Activated CD8-positive, alpha-beta memory T cell treated with anti-CD3 and anti-CD28 coated beads for 4 hours (primary cell): ENCODE data around the gene BOC.
"Not testable (repeated sequence)": the region's sequence is repeated elsewhere in the genome, so short reads cannot be mapped to it uniquely, and the experiment has no call there.

Experiments
- DNase-seq, 2 donors: peaks; one replicate each; pipeline ENCODE4 v3.0.0-alpha.2; 2020; ENCODE audit warnings: low read depth in 2 of 2

The BOC gene, protein sequence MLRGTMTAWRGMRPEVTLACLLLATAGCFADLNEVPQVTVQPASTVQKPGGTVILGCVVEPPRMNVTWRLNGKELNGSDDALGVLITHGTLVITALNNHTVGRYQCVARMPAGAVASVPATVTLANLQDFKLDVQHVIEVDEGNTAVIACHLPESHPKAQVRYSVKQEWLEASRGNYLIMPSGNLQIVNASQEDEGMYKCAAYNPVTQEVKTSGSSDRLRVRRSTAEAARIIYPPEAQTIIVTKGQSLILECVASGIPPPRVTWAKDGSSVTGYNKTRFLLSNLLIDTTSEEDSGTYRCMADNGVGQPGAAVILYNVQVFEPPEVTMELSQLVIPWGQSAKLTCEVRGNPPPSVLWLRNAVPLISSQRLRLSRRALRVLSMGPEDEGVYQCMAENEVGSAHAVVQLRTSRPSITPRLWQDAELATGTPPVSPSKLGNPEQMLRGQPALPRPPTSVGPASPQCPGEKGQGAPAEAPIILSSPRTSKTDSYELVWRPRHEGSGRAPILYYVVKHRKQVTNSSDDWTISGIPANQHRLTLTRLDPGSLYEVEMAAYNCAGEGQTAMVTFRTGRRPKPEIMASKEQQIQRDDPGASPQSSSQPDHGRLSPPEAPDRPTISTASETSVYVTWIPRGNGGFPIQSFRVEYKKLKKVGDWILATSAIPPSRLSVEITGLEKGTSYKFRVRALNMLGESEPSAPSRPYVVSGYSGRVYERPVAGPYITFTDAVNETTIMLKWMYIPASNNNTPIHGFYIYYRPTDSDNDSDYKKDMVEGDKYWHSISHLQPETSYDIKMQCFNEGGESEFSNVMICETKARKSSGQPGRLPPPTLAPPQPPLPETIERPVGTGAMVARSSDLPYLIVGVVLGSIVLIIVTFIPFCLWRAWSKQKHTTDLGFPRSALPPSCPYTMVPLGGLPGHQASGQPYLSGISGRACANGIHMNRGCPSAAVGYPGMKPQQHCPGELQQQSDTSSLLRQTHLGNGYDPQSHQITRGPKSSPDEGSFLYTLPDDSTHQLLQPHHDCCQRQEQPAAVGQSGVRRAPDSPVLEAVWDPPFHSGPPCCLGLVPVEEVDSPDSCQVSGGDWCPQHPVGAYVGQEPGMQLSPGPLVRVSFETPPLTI

DNA sequence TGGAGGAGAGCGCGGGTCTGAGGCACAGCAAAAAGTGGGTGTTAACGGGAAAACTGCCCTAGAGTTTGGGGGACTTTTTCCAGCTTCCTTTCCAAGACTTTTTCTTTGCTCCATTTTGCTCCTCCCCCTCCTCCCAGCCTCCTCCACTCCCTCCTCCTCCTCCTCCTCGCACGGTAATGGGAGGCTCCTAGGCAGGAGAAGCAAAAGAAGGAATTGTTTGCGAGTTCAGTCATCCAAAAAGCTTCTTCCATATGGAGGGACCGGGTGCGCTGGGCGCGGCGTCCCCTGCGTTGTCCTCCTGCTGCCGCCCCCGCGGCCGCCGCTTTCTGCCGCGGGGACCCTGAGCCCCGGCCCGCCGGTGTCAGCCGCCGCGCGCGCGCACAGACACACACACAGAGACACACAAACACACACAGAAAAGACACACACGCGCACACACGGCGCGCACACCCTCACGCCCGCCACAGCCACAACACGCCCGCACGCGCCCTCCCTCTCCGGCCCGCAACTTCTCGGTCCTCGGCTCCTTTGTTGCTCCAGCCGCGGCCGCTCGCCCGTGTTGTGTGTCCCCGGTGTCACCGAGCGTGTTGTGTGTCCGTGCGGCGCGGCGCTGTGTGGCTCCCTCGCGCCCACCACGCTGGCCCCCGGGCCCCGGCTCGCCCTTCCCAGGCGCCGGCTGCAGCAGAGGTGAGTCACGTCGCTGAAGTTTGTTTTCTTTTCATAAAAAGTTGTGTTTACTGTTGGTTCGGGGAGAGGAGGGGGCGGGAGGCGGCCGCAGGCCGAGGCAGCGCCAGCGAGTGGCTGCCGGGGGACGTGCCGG lies at the start of gene BOC:
Gene BOC, plus strand, starts transcription at position 228 of the 820 bp plus-strand sequence. CDS start 38,246 bp downstream, outside the sequence.
- DNase-seq: no peak

DNA sequence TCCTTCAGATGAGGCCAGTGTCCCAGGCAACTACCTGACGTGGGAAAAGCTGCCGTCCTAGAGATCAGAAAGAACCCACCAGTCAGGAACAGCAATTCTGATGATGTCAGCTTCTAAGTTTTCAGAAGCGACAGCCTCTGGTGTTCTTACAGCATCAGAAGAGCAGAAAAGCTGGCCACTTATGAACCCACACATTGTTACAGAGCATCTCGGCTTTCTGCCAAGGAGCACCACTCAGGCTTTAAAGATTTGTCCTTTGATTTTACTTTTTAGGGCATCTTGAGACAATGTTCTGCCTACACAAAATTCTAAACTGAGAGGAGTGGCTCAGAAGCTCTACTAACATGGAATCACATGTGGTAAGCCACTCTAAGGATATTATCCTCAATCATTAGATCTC lies 49.7 kb upstream of the BOC start:
- no peak for DNase-seq

DNA sequence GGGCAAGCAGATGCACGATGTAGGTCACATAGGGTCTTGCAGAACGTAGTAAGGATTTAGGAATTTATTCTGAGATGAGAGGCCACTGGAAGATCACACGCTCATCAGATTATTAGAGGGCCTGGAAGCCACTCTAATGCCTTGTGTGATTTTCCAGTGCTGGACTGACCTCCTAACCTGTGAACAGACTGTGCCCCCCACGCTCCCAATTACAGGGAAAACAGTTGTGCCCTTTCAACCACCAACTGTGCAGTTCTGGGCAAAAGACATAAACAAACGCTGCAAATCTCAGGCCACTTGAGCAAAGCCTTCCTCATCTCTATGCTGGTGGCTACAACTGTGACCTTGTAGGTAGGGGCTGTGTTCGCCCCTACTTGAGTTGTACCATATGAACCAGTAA lies 48.2 kb upstream of the BOC start:
- DNase-seq: no peak

DNA sequence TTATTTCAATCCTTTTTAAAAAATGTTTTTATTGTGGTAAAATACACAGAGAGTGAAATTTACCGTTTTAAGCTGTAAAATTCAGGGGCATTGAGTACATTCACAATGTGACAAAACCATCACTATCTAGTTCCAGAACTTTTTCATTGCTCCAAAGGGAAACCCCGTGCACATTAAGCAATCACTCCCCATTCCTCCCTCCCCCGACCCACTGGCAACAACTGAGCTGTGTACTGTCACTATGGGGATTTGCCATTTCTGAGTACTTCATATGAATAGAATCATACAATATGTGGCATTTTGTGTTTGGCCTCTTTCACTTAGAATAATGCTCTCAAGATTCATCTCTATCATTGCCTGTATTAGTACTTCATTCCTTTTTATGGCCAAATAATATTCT lies 45.5 kb upstream of the BOC start:
- DNase-seq: no peak

DNA sequence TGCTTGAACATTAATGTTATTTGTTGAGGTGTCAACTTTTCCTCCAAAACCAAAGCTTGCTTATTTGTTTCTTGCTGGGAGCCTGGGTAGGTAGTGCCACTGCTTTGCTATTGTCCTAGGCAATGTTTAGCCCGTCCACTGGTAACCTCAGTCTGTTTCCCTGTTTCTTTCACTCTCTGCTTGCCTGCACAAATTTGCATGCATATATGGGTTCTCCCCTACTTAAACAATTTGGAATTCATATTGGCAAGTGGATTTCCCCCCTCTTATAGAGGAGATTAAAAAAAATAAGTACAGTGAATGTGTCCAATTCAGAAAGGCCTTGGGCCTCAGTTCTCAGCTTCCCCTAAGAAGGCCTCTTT lies 45.0 kb upstream of the BOC start:
- no peak for DNase-seq

DNA sequence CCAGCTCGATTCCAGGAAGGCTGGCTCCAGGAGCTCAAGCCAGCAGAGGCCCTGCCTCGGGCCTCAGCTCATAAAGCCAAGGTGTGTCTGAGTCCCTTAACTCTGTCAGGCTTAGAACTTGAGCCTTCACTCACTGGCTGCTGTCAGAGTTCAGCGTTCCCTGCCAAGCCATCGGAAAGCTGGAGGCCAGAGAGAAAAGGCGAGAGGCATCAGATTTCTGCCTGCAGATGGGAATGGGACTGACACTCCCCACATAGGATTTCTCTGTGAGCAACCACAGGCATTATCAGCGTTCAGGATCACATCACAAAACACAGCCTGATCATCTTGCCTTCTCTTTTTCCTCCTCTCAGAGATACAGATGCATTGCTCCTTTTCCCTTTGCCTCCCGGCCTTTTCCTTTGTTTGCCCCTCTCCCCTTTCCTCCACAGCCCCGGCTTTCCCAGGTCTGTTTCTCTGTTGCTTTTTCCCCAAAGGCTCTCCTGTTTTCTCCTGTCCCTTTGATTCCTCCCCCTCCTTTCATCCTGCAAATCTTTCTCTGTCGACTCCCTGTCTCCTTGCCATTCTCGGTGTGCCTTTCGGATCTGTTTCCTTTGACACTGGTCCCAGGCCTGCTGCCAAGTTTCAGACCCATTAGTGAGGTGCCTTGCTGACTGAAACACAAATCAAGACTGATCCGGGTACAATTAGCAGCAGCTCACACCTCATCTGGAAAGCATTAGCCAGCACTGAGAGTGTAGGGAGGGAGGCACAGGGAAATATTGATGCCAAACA lies 44.5 kb upstream of the BOC start:
- no peak for DNase-seq

DNA sequence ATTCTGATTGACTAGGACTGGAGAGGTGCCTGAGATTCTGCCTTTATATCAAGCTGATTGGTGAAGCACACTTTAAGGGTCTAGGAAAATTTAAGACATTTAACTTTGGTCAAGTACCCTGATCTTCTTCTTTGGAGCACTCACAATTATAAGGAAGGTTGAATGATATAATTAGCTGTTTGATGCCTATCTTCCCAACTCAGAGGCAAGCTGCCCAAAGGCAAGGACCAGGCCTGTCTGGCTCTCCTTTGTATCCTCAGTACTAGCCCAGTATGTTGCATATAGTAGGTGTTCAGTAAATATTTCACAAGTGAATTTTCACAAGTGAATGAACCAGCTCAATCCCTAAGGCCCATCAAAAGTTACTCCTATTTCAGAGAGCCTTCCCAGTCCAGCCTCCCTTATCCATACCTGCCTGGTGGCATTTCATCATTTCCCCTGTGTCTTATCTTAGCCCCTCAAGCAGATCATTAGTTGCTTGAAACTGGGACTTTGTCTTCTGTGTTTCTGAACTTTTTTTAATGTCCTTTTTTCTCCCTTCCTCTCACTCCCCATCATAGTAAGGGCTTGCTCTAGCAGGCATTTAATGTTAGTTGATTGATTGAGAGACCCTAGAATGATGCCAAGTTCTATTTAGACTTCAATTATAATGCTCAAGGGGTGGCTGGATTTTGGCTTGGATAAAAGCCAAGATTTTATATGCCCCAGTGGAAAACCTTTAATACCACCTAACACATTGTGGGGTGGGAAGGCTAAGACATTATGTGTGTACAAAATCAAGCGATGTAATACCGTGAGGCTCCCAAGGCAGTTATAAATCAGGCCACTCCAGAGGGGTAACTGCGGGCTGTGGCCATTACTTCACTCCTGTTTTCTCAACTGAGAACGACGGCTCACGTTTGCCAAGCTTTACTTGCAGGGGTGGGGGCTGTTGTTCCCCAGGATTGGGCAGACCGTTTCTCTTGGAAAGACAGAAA lies 43.2 kb upstream of the BOC start:
- DNase-seq: no peak

DNA sequence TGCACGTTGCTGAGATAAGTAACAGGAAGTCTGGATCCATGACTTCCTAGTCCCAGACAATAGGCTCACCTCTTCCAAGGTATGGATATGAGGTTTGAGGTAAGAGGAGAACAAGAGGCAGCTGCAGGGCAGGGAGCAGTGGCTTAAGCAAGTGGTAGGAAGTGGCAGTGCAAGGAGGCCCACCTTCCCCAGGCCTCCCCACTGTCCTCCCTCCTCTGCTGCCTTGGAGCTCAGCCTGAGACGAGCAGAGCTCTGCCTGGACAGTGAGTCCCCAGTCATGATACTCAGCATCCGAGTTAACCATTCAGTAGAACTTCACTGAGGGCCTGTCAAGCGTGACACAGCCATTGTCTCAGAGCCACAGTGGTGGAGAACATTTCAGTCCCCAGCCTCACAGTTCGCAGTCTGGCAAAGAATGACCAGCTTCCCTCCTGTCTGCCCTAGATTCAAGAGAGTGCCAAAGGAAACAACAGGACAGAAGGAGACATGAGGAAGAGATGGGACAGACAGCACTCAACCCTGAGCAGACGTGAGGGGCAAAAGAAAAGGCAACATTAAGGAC lies 41.4 kb upstream of the BOC start:
- no peak for DNase-seq

DNA sequence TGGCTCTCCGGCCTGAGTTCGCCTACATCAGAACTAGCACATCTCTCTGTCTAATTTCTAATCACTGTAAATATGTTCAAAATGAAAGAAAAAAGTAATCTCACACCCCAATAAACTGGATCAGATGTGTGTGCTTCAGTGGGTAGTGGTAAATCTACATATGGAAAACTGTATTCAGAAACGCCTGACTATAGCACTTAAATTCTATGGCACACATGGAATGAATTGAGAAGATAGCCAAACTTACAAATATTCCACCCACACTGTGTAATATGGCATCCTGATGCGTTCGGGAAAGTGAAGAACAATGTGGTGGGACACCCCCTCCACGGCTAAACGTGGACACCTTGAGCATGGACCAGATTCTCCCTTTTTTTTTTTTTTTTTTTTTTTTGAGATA lies 40.6 kb upstream of the BOC start:
- DNase-seq: no peak

DNA sequence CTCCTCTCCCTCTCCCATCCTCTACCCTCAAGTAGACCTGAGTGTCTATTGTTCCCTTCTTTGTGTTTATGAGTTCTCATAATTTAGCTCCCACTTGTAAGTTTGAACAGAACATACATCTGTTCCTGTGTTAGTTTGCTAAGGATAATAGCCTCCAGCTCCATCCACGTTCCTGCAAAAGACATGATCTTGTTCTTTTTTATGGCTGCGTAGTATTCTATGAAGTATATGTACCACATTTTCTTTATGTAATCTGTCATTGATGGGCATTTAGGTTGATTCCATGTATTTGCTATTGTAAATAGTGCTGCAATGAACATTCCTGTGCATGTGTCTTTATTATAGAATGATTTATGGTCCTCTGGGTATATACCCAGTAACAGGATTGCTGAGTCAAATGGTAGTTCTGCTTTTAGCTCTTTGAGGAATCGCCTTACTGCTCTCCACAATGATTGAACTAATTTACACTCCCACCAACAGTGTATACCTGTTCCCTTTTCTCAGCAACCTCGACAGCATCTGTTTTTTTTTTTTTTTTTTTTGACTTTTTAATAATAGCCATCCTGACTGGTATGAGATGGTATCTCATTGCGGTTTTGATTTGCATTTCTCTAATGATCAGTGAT lies 39.6 kb upstream of the BOC start:
- not testable (repeated sequence) for DNase-seq

DNA sequence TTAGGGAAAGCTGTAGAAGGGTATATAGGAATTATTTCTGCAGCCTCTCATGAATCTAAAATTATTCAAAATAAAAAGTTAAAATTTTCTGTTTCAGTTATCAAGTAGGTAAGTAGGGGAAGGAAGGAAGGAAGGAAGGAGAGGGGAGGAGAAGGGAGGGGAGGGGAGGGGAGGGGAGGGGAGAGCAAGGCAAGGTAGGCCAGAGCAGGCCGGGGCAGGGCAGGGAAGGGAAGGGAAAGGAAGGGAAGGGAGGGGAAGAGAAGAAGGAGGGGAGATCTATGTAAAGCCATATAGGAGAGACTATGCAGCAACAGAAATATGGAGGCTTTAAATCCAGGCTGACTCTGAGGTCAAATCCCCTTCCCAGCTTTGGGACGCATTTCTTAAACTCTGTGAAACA lies 38.3 kb upstream of the BOC start:
- no peak for DNase-seq

DNA sequence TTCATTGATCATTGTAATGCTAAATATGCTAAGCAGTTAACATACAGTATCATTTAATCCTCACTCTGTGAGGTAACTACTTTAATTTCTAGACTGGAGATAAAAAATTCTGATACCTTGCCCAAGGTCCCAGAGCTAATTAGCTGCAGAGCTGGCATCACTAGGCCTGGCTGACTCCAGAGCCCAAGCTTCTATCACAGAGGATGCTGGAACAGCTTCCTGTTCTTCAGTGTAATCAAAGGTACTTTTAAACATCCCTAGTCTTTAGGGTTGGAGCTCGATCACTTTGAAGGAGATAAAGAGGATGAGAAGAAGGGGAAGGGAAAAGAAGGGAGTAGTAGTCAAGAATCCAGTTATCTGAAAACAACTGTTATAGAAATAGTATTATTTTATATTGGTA lies 37.1 kb upstream of the BOC start:
- DNase-seq: no peak

DNA sequence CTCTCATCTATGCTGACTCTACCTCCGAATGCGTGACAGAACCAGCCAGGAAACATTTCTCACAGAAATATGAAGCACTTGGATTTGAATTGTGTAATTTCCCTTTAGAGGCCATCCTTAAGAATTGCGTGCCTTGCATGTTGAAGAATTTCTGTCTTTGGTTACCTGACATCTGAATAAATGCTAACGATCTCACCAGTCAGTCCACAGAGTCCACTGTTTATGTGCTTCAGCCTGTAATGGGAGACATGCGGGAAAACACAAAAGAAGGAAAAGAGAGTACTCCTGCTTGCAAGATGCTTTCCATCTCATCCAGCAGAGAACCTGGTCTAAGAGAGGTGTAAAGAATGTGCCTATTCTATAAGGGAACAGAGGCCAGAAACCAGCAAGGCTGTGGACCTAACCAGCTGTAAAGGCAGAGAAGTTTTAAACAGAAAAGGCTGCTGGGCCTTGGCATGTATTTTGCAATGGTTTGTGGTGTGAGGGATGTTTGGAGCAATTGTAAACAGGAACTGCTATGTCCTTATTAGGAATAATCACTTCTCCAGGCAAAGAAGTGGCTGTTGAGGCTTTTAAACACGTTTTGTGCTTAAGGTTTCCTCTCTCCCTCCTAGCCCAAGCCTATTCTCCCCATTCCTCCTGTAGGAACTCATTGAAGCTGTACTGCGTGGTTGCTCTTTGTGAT lies 36.4 kb upstream of the BOC start:
- no peak for DNase-seq

DNA sequence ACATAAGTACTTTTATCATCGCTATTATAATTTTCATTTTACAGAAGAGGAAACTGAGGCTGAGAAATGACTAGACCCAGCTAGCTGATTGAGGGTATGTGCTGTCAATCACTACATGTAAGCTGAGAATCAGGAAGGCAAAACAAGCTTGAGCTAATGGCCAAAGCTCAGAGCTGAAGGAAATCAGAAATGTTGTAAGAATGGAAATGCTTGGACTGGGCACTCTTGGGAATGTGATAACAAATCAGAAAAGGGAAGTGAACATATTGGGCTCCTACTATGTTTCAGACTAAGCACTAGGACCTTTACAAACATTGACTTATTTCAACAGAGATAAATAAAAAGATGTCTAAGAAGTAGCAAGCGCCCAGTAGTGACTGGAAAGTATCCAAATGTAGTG lies 33.8 kb upstream of the BOC start:
- no peak for DNase-seq

DNA sequence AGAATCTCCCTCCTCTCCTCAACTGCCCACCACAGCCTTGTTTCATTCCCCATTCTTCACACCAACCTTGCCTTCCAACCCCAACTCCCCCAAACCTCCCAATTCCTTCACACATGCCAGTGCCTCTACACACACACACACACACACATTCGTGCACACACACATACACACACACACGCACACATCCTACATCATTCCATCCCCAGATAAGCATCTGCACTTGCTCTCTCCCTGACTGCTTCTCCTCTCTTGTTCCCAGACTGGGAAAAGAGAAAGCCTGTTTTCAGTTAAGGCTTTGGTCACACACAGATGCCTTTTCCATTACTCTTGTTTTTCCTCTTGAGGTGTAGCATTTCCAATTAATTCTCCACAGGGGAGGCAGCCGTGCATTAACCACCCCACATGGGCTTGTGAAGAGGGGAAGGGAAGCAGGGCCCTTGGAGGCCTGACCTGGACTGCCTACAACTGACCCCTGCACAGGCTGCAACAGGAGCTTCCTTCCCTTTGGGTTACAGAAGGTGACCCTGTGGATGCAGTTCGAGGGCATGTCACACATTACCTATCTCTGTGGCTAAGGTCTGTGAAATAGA lies 32.0 kb upstream of the BOC start:
- no peak for DNase-seq

DNA sequence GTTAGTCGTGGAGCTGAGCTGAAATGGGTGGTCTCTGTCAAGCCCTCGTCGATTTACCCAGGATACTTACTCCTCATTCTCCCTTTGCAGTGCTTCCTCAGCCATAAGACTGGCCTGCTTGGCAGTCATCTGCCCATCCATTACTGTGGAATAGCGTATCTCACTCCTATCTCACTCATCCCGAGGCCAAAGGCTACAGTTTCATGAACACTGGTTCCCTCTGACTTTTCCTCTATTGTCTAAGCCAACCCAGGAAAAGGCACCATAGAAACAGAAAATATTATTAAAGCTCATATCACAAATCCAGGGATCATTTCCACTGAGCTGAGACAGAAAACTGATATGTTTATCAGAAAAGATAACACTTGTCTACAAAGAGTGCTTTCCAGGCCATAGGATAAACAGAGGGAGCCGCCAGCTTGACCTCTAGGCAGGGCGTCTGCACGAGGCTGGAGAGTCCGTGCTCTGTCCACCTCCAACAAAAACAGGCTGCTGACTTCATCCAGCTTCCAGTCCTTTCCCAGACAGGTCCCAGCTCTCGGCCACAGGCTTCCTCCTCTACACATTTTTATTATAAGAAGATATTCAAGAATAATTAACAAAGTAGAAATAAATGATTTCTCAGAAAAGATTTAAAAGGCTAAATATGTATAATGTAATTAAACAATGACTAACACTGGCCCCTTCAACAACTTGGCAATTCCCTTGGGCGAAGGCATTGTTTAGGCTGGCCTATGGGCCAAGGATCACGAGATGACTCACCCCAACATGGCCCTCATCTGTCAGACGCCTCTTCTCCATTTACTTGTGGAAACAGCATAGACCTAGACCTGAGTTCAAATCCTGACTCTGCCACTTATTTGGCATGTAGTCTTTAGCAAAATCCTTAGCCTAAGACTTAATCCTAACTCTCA lies 27.4 kb upstream of the BOC start:
- no peak for DNase-seq
